Stimulated activated CD8-positive, alpha-beta memory T cell treated with anti-CD3 and anti-CD28 coated beads, Interleukin-7, amount 100 ng/mL, for 48 hours (primary cell): ENCODE measurements around the gene PRADC1.
"Not testable (repeated sequence)": the region's sequence is repeated elsewhere in the genome, so short reads cannot be mapped to it uniquely, and the experiment has no call there.

Experiments used
- DNase-seq, 2 donors: peaks; one replicate each; pipeline ENCODE4 v3.0.0-alpha.2; 2020; ENCODE audit warnings: low read depth in 1 of 2; ENCODE audit errors: extremely low read depth in 1 of 2

Gene PRADC1

GRCh38 chr2:73205611-73206010 lies 27.4 kb downstream of the PRADC1 start:
- no peak for DNase-seq

GRCh38 chr2:73203055-73203681 lies 29.9 kb downstream of the PRADC1 start:
- no peak for DNase-seq

- DNase-seq, result no peak
Observed at GRCh38 chr2:73202156-73203054, 30.6 kb downstream of the PRADC1 start, which contains the start of gene NOTO. NOTO (plus strand) TSS chr2:73202574; CDS start chr2:73202667, 93 bp downstream.

- not testable (repeated sequence) for DNase-seq
Observed at GRCh38 chr2:73200281-73200680, 32.8 kb downstream of the PRADC1 start.

- DNase-seq, result no peak
Observed at GRCh38 chr2:73197579-73197978, 35.5 kb downstream of the PRADC1 start.

- DNase-seq, result no peak
Observed at GRCh38 chr2:73187549-73187948, 45.5 kb downstream of the PRADC1 start.

- no peak for DNase-seq
Observed at GRCh38 chr2:73185965-73186364, 47.1 kb downstream of the PRADC1 start.
